HT1080 (cell line): ENCODE data around the gene ALDH1A3. TPM values are rescaled to one million over a fixed set of nuclear protein-coding genes. Genes with fewer than 3 reads are reported as not detected.

Source experiments
- DNase-seq: peaks from one replicate; pipeline ENCODE4 v3.0.0-alpha.2; 2015; ENCODE audit warnings: low read depth
- total RNA-seq: library from RNA; depleted of rRNA; stranded (reverse); fragments of >200 nt; shearing (Covaris generic); gene quantifications from 2 replicates; pipeline ENCODE4 v1.2.3, GENCODE V29; 2014

The ALDH1A3 gene
- total RNA-seq, 1 experiment from 2014 or later, result 0.39 TPM

GRCh38 chr15:100881573-100882336 is 2.1 kb downstream of the ALDH1A3 start:
- DNase-seq, result no peak

- no peak for DNase-seq
Observed at GRCh38 chr15:100885116-100885515, 5.5 kb downstream of the ALDH1A3 start.

- DNase-seq, result no peak
Observed at GRCh38 chr15:100885811-100886210, 6.2 kb downstream of the ALDH1A3 start.

- DNase-seq, result no peak
Observed at GRCh38 chr15:100887211-100887913, 7.7 kb downstream of the ALDH1A3 start.

GRCh38 chr15:100889385-100890050 is 9.9 kb downstream of the ALDH1A3 start:
- DNase-seq, result peak; percentile 52

GRCh38 chr15:100890051-100890720 is 10.6 kb downstream of the ALDH1A3 start:
- no peak for DNase-seq

- DNase-seq, result no peak
Observed at GRCh38 chr15:100890850-100891249, 11.2 kb downstream of the ALDH1A3 start.

- DNase-seq, result peak; percentile 43
Observed at GRCh38 chr15:100891307-100892012, 11.8 kb downstream of the ALDH1A3 start.

- DNase-seq, result no peak
Observed at GRCh38 chr15:100892013-100892355, 12.4 kb downstream of the ALDH1A3 start.

- DNase-seq, result no peak
Observed at GRCh38 chr15:100893261-100893963, 13.8 kb downstream of the ALDH1A3 start.

GRCh38 chr15:100893964-100894295 is 14.3 kb downstream of the ALDH1A3 start:
- DNase-seq, result no peak

- DNase-seq, result no peak
Observed at GRCh38 chr15:100895721-100896120, 16.1 kb downstream of the ALDH1A3 start.

GRCh38 chr15:100897221-100898151 is 17.9 kb downstream of the ALDH1A3 start:
- DNase-seq, result no peak

GRCh38 chr15:100898152-100898490 is 18.5 kb downstream of the ALDH1A3 start:
- no peak for DNase-seq

GRCh38 chr15:100898661-100899462 is 19.2 kb downstream of the ALDH1A3 start:
- DNase-seq, result no peak

GRCh38 chr15:100899601-100900000 is 20.0 kb downstream of the ALDH1A3 start:
- no peak for DNase-seq

GRCh38 chr15:100900136-100900794 is 20.6 kb downstream of the ALDH1A3 start:
- no peak for DNase-seq

GRCh38 chr15:100900795-100901169 is 21.2 kb downstream of the ALDH1A3 start:
- DNase-seq, result no peak
